NCI-H69 (cell line): Measurements from ENCODE around the gene TSTD1.

Source experiments
- DNase-seq: peaks from one replicate; lab custom pipeline; 2025; lab: John Stamatoyannopoulos, UW

The TSTD1 gene

GRCh38 chr1:161038523-161039153 is at the start of gene TSTD1:
Gene TSTD1, minus strand, starts transcription at chr1:161038964. Its CDS starts 75 bp downstream, at chr1:161038889.
- peak; percentile 87 for DNase-seq

- DNase-seq: peak; percentile 12
These were observed 47.7 kb upstream of the TSTD1 start for GRCh38 chr1:161086457-161086856.

- DNase-seq: no peak
These were observed 46.4 kb upstream of the TSTD1 start for GRCh38 chr1:161085165-161085564.

- no peak for DNase-seq
These were observed 45.8 kb upstream of the TSTD1 start for GRCh38 chr1:161084597-161084988.

- no peak for DNase-seq
These were observed 45.2 kb upstream of the TSTD1 start for GRCh38 chr1:161083748-161084596.

- DNase-seq: peak; percentile 27
These were observed 44.4 kb upstream of the TSTD1 start for GRCh38 chr1:161082996-161083747.

- no peak for DNase-seq
These were observed 43.7 kb upstream of the TSTD1 start for GRCh38 chr1:161082483-161082882.

- no peak for DNase-seq
These were observed 42.8 kb upstream of the TSTD1 start for GRCh38 chr1:161081519-161081918.

GRCh38 chr1:161080441-161081405 is 42.0 kb upstream of the TSTD1 start:
- DNase-seq: no peak

GRCh38 chr1:161079436-161080110 is 40.8 kb upstream of the TSTD1 start:
- no peak for DNase-seq

- no peak for DNase-seq
These were observed 38.7 kb upstream of the TSTD1 start for GRCh38 chr1:161077426-161077825.

GRCh38 chr1:161076410-161076809 is 37.6 kb upstream of the TSTD1 start:
- DNase-seq: no peak

- DNase-seq: peak; percentile 64
These were observed 36.1 kb upstream of the TSTD1 start for GRCh38 chr1:161074676-161075368.

- DNase-seq: no peak
These were observed 34.8 kb upstream of the TSTD1 start for GRCh38 chr1:161073474-161074121.

- DNase-seq: no peak
These were observed 34.1 kb upstream of the TSTD1 start for GRCh38 chr1:161072751-161073449.

GRCh38 chr1:161071886-161072371 is 33.2 kb upstream of the TSTD1 start:
- peak; percentile 15 for DNase-seq

GRCh38 chr1:161070761-161071160 is 32.0 kb upstream of the TSTD1 start:
- DNase-seq: no peak

GRCh38 chr1:161069731-161070270 is 31.0 kb upstream of the TSTD1 start, which contains the start of gene ARHGAP30:
Gene ARHGAP30, minus strand, starts transcription at chr1:161069891. Its CDS starts 267 bp downstream, at chr1:161069624.
- DNase-seq: no peak

GRCh38 chr1:161069241-161069640 is 30.5 kb upstream of the TSTD1 start:
- DNase-seq: no peak
